Esophagus squamous epithelium (tissue), 4 donors: Measurements from ENCODE around the gene AKAP12.

ENCODE experiments used
- CTCF ChIP-seq, 6 experiments: fragments of 450-650 bp in 4 of 6; fragments of 200-600 bp in 2 of 6; sonication (generic) in 2 of 6; IDR thresholded peaks; one replicate each; pipeline ENCODE4 v1.5.1; 2016 to 2019; ENCODE audit warnings: antibody characterized with exemption in 6 of 6, mild to moderate bottlenecking in 4 of 6, moderate library complexity in 4 of 6
- POLR2A ChIP-seq, 4 donors: fragments of 450-650 bp; IDR thresholded peaks; one replicate each; pipeline ENCODE4 v1.6.1; 2017; ENCODE audit warnings: antibody characterized with exemption in 4 of 4, mild to moderate bottlenecking in 4 of 4, moderate library complexity in 3 of 4

GRCh38 chr6:151219192-151219591, 20.6 kb upstream of the AKAP12 start:
- no peak for TF ChIP-seq CTCF (IDR thresholded peaks at IDR 0.05)
- TF ChIP-seq POLR2A (IDR thresholded peaks at IDR 0.05) = no peak
